Measurements from ENCODE around the gene PALM3.

DNA sequence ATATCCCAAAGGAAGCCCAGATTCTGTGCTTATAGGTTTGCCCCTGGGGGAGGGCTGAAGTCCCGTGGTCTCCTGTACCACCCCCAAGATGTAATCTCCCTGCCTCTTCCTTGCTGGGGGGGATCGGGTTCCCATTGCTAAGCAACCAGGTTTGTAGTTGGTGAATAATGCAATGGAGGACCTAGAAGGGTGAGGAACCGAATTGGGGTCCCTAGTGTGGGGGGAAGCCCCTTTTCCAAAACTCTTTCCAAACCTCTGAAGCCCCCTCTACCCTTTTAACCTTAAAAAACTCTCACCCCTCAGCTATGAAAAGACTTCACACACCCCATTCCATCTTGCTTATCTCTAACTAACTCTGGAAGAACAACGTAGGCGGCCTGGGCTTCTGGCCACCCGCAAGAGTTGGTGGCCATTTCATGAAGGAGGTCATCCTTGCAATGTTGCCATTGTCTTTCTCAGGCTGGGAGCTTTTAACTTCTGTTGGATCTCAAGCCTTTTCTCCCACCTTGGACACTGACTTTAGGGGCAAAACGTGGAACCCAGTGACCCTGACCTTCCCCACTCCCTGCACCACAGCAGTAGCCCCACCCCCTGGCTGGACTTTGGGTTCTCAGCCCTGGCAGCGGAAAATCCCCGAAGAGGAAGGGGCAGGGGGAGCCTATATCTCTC lies 661 bp downstream of the PALM3 start:
- TF ChIP-seq, protein P1, sequence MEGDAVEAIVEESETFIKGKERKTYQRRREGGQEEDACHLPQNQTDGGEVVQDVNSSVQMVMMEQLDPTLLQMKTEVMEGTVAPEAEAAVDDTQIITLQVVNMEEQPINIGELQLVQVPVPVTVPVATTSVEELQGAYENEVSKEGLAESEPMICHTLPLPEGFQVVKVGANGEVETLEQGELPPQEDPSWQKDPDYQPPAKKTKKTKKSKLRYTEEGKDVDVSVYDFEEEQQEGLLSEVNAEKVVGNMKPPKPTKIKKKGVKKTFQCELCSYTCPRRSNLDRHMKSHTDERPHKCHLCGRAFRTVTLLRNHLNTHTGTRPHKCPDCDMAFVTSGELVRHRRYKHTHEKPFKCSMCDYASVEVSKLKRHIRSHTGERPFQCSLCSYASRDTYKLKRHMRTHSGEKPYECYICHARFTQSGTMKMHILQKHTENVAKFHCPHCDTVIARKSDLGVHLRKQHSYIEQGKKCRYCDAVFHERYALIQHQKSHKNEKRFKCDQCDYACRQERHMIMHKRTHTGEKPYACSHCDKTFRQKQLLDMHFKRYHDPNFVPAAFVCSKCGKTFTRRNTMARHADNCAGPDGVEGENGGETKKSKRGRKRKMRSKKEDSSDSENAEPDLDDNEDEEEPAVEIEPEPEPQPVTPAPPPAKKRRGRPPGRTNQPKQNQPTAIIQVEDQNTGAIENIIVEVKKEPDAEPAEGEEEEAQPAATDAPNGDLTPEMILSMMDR (IDR thresholded peaks at IDR 0.05) = no peak
- no peak for TF ChIP-seq ZFX (IDR thresholded peaks at IDR 0.05; ENCODE audit: borderline replicate concordance)

Data from 22Rv1 (cell line).